Measurements from ENCODE around the gene KIT.
"Not testable (repeated sequence)": the region's sequence is repeated elsewhere in the genome, so short reads cannot be mapped to it uniquely, and the experiment has no call there.

KIT gene

GRCh38 chr4:54657551-54658251 is at the start of gene KIT:
Gene KIT, plus strand, starts transcription at chr4:54657957. Its CDS starts 58 bp downstream, at chr4:54658015.
- H3K27me3 Mint-ChIP-seq = peaks cover 57% of the 10 kb centered on the region
- peak within 1 kb of the TSS; percentile 73 for H3K4me3 Mint-ChIP-seq
- H3K4me1 Mint-ChIP-seq = peaks cover 12% of the 10 kb centered on the region
- DNase-seq (peak; percentile 27), ATAC-seq (peak; percentile 22)
- no peaks in the 10 kb centered on the region for H3K36me3 Mint-ChIP-seq (ENCODE audit: low read depth)
- no peak within 1 kb of the TSS for H3K27ac Mint-ChIP-seq
- H3K9me3 Mint-ChIP-seq = no peaks in the 10 kb centered on the region

- H3K9me3 Mint-ChIP-seq = no peaks in the 10 kb centered on the region
- no peak overlapping the region for H3K4me3 Mint-ChIP-seq
- no peak overlapping the region for H3K27ac Mint-ChIP-seq
- DNase-seq (no peak), ATAC-seq (no peak)
- no peaks in the 10 kb centered on the region for H3K36me3 Mint-ChIP-seq (ENCODE audit: low read depth)
- H3K4me1 Mint-ChIP-seq = no peaks in the 10 kb centered on the region
- peaks cover 6% of the 10 kb centered on the region for H3K27me3 Mint-ChIP-seq
Measured at GRCh38 chr4:54609310-54609709, 48.4 kb upstream of the KIT start.

GRCh38 chr4:54614149-54614548 is 43.6 kb upstream of the KIT start:
- H3K4me3 Mint-ChIP-seq = no peak overlapping the region
- peaks cover 11% of the 10 kb centered on the region for H3K27me3 Mint-ChIP-seq
- no peak for ATAC-seq
- no peaks in the 10 kb centered on the region for H3K36me3 Mint-ChIP-seq (ENCODE audit: low read depth)
- no peak for DNase-seq
- H3K27ac Mint-ChIP-seq = no peak overlapping the region
- H3K4me1 Mint-ChIP-seq = no peaks in the 10 kb centered on the region
- no peaks in the 10 kb centered on the region for H3K9me3 Mint-ChIP-seq

GRCh38 chr4:54620773-54621172 is 37.0 kb upstream of the KIT start:
- no peaks in the 10 kb centered on the region for H3K36me3 Mint-ChIP-seq (ENCODE audit: low read depth)
- H3K4me1 Mint-ChIP-seq = no peaks in the 10 kb centered on the region
- H3K4me3 Mint-ChIP-seq = no peak overlapping the region
- no peaks in the 10 kb centered on the region for H3K9me3 Mint-ChIP-seq
- no peak for ATAC-seq
- DNase-seq = no peak
- H3K27ac Mint-ChIP-seq = no peak overlapping the region
- peaks cover 4% of the 10 kb centered on the region for H3K27me3 Mint-ChIP-seq

- H3K27me3 Mint-ChIP-seq = peaks cover 18% of the 10 kb centered on the region
- ATAC-seq = no peak
- H3K36me3 Mint-ChIP-seq (ENCODE audit: low read depth) = no peaks in the 10 kb centered on the region
- H3K4me3 Mint-ChIP-seq = no peak overlapping the region
- no peak overlapping the region for H3K27ac Mint-ChIP-seq
- no peak for DNase-seq
- no peaks in the 10 kb centered on the region for H3K9me3 Mint-ChIP-seq
- no peaks in the 10 kb centered on the region for H3K4me1 Mint-ChIP-seq
Measured at GRCh38 chr4:54625391-54625790, 32.4 kb upstream of the KIT start.

GRCh38 chr4:54626113-54626512 is 31.6 kb upstream of the KIT start:
- no peaks in the 10 kb centered on the region for H3K36me3 Mint-ChIP-seq (ENCODE audit: low read depth)
- no peak for DNase-seq
- H3K27me3 Mint-ChIP-seq = peaks cover 18% of the 10 kb centered on the region
- H3K27ac Mint-ChIP-seq = no peak overlapping the region
- ATAC-seq = no peak
- H3K9me3 Mint-ChIP-seq = no peaks in the 10 kb centered on the region
- H3K4me1 Mint-ChIP-seq = no peaks in the 10 kb centered on the region
- H3K4me3 Mint-ChIP-seq = no peak overlapping the region

- no peak overlapping the region for H3K4me3 Mint-ChIP-seq
- DNase-seq (no peak), ATAC-seq (no peak)
- H3K27me3 Mint-ChIP-seq = peaks cover 14% of the 10 kb centered on the region
- peaks cover 5% of the 10 kb centered on the region for H3K4me1 Mint-ChIP-seq
- H3K36me3 Mint-ChIP-seq (ENCODE audit: low read depth) = no peaks in the 10 kb centered on the region
- no peaks in the 10 kb centered on the region for H3K9me3 Mint-ChIP-seq
- H3K27ac Mint-ChIP-seq = no peak overlapping the region
Measured at GRCh38 chr4:54632537-54632936, 25.2 kb upstream of the KIT start.

- Mint-ChIP-seq H3K4me3 (peak overlapping the region; percentile 42), H3K27me3 (peaks cover 11% of the 10 kb centered on the region)
- ATAC-seq; H3K27ac Mint-ChIP-seq; H3K4me1 Mint-ChIP-seq; H3K36me3 Mint-ChIP-seq (ENCODE audit: low read depth); H3K9me3 Mint-ChIP-seq; DNase-seq: not testable (repeated sequence)
Measured at GRCh38 chr4:54633102-54633740, 24.5 kb upstream of the KIT start.

- no peak overlapping the region for H3K27ac Mint-ChIP-seq
Measured at GRCh38 chr4:54635318-54635717, 22.4 kb upstream of the KIT start.

GRCh38 chr4:54637325-54637724 is 20.4 kb upstream of the KIT start:
- H3K36me3 Mint-ChIP-seq (ENCODE audit: low read depth) = no peaks in the 10 kb centered on the region
- no peak overlapping the region for H3K27ac Mint-ChIP-seq
- H3K9me3 Mint-ChIP-seq = no peaks in the 10 kb centered on the region
- H3K27me3 Mint-ChIP-seq = peaks cover 5% of the 10 kb centered on the region
- H3K4me3 Mint-ChIP-seq = no peak overlapping the region
- DNase-seq = no peak
- no peak for ATAC-seq
- peaks cover 8% of the 10 kb centered on the region for H3K4me1 Mint-ChIP-seq

More at GRCh38 chr4:54635318-54635717, 22.4 kb upstream of the KIT start:
- H3K9me3 Mint-ChIP-seq = no peaks in the 10 kb centered on the region
- H3K36me3 Mint-ChIP-seq (ENCODE audit: low read depth) = no peaks in the 10 kb centered on the region
- peaks cover 5% of the 10 kb centered on the region for H3K27me3 Mint-ChIP-seq
- H3K4me1 Mint-ChIP-seq = peaks cover 5% of the 10 kb centered on the region
- no peak overlapping the region for H3K4me3 Mint-ChIP-seq
- no peak for ATAC-seq
- DNase-seq = no peak

GRCh38 chr4:54641101-54641500 is 16.7 kb upstream of the KIT start:
- H3K27me3 Mint-ChIP-seq; H3K36me3 Mint-ChIP-seq (ENCODE audit: low read depth); H3K4me3 Mint-ChIP-seq; ATAC-seq; H3K4me1 Mint-ChIP-seq; DNase-seq; H3K27ac Mint-ChIP-seq; H3K9me3 Mint-ChIP-seq: not testable (repeated sequence)

GRCh38 chr4:54643172-54643571 is 14.6 kb upstream of the KIT start:
- Mint-ChIP-seq H3K4me1 (peaks cover 3% of the 10 kb centered on the region), H3K36me3 (ENCODE audit: low read depth) (no peaks in the 10 kb centered on the region), H3K27me3 (peaks cover 2% of the 10 kb centered on the region), H3K4me3 (no peak overlapping the region), H3K9me3 (no peaks in the 10 kb centered on the region), H3K27ac (no peak overlapping the region)
- no peak for DNase-seq
- ATAC-seq = no peak

- Mint-ChIP-seq H3K27ac (no peak overlapping the region), H3K9me3 (no peaks in the 10 kb centered on the region), H3K4me1 (peaks cover 3% of the 10 kb centered on the region), H3K36me3 (ENCODE audit: low read depth) (no peaks in the 10 kb centered on the region), H3K27me3 (peaks cover 2% of the 10 kb centered on the region), H3K4me3 (no peak overlapping the region)
- ATAC-seq (no peak), DNase-seq (no peak)
Measured at GRCh38 chr4:54643958-54644751, 13.6 kb upstream of the KIT start.

GRCh38 chr4:54645830-54646229 is 11.9 kb upstream of the KIT start:
- Mint-ChIP-seq H3K4me1 (no peaks in the 10 kb centered on the region), H3K27ac (no peak overlapping the region), H3K9me3 (no peaks in the 10 kb centered on the region), H3K36me3 (ENCODE audit: low read depth) (no peaks in the 10 kb centered on the region), H3K4me3 (no peak overlapping the region), H3K27me3 (peaks cover 2% of the 10 kb centered on the region)
- ATAC-seq (no peak), DNase-seq (no peak)

- no peak for ATAC-seq
- Mint-ChIP-seq H3K27ac (no peak overlapping the region), H3K36me3 (ENCODE audit: low read depth) (no peaks in the 10 kb centered on the region), H3K4me1 (no peaks in the 10 kb centered on the region), H3K4me3 (no peak overlapping the region), H3K27me3 (peaks cover 2% of the 10 kb centered on the region), H3K9me3 (no peaks in the 10 kb centered on the region)
- no peak for DNase-seq
Measured at GRCh38 chr4:54647070-54647469, 10.7 kb upstream of the KIT start.
